GM18907 (cell line): ENCODE measurements around the gene CACNG8.

Experiments
- ATAC-seq: cut with Tn5 transposase; IDR thresholded peaks from one replicate; pipeline ENCODE4 v1.9.1; 2021; ENCODE audit warnings: mild to moderate bottlenecking, moderate library complexity; ENCODE audit not compliant: unreplicated experiment

CACNG8 gene

GRCh38 chr19:53992211-53992610 lies 29.5 kb downstream of the CACNG8 start:
- ATAC-seq, result no peak

GRCh38 chr19:53992815-53993214 lies 30.1 kb downstream of the CACNG8 start:
- ATAC-seq, result no peak

DNA sequence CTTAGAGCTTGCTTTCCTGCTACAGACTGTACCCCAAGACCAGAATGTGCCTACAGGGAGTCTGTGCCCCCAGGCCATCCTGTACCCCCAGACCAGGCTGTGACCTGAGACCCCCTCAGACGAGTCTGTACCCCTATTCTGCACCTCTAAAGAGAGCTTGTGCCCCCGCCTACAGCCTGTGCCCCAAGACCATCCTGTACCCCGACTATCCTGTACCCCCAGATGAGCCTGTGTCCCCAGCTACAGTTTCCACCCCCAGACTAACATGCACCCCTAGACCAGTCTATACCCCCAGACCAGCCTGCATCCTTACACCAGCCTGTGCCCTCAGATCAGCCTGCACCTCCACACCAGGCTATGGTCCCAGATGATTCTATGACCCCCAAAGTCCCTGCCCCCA lies 30.7 kb downstream of the CACNG8 start:
- ATAC-seq, result no peak

GRCh38 chr19:53994811-53995210 lies 32.1 kb downstream of the CACNG8 start:
- no peak for ATAC-seq

DNA sequence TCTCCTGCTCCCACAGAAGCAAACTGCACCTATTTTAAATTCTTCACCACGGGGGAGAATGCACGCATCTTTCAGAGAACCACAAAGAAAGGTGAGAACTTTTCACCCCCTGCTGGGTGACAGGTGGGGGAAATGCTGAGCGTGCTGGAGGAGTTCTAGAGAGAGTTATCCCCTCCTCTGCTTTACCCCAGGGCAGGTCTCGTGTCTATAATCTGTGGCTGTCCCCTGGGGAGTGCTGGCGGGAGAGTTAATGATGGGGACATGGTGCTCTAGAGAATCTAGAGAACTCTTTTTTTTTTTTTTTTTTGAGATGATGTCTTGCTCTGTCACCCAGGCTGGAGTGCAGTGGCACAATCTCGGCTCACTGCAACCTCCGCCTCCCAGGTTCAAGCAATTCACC lies 35.5 kb downstream of the CACNG8 start:
- no peak for ATAC-seq

DNA sequence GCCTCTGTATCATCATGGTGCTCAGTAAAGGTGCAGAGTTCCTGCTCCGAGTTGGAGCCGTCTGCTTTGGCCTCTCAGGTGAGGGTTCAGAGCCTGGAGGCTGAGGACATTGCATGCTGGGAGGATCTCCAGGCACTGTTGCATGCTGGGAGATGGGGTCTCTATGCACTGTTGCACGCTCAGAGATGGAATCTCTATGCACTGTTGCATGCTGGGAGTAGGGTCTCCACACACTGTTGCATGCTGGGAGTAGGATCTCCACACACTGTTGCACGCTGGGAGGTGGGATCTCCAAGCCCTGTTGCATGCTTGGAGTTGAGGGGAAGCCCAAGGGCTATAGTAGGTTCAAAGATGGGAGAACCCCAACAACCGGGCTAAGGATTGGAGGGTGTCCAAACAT lies 37.0 kb downstream of the CACNG8 start:
- ATAC-seq, result no peak

DNA sequence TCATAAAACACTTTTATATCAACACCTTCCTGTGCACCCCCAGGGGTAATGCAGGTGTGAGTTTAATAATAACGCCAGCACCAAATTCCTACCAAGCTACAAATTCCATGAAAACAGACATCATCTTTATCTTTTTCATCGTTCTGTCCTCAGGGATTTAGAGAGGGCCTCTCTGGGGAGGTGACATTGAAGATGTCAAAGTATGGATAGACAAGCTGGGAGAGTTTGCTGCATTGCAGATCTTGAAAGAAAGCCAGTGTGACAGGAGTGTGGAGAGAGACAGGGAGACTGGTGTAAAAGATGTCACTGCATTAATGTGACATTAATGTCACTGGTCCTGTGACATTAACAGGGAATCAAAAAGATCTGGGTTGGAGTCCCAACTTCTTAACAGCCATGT lies 38.8 kb downstream of the CACNG8 start:
- no peak for ATAC-seq

DNA sequence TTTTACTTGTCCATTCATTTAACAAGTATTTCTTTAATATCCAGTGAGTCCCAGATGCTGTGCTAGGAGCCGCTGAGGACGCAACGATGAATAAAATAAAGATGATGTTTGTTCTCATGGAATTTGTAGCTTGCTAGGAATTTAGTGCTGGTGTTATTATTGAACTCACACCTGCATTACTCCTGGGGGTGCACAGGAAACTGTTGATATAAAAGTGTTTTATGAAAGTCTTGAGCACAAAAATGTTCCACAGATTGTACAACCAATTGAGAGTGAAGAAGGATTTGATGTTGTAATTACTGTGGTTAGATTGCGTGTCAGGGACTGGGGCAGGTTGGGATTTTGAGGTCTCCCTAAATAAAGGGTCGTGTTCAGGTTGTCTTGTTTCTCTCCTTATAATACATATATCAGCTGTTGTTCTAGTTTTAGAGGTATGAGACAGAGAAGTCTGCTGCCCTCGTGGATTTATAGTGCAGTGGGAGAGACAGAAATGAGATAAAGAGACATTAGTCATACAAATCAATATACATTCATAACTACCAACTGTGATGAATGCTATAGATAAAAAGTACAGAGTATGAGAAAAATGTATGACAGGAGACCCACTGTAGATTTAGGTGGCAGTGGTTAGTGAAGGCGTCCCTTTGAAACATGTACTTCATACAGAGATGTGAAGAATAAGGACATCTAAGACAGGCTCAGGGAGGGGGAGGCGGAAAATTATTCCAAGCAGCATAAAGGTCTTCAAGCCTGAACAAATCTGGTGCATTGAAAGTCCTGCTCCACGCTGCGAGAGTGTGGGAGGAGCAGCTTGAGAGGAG lies 40.0 kb downstream of the CACNG8 start:
- ATAC-seq, result no peak

- no peak for ATAC-seq
Observed at GRCh38 chr19:54009440-54009839, 46.7 kb downstream of the CACNG8 start.

GRCh38 chr19:54010474-54010873 lies 47.7 kb downstream of the CACNG8 start:
- no peak for ATAC-seq

DNA sequence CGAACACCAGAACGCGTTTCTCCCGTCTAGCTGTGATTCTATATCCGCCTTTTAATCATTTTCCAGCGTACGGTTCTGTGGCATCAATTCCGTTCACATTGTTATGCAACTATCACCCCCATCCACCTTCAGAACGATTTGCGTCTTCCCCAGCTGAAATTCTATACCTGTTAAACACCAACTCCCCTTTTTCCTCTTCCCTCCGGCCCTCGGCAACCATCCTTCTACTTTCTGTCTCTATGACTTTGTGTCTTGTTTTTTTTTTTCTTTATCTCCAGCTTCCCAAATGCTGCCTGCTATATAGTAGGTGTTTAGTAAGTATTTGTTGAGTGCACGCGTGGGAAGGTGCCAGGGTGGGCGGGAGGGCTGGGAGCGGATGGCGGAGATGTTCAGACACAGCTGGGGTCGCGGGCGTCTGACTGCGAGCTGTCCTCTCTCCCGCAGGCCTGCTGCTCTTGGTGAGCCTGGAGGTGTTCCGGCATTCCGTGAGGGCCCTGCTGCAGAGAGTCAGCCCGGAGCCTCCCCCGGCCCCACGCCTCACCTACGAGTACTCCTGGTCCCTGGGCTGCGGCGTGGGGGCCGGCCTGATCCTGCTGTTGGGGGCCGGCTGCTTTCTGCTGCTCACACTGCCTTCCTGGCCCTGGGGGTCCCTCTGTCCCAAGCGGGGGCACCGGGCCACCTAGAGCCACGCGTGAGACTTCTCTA lies 48.9 kb downstream of the CACNG8 start:
- no peak for ATAC-seq

DNA sequence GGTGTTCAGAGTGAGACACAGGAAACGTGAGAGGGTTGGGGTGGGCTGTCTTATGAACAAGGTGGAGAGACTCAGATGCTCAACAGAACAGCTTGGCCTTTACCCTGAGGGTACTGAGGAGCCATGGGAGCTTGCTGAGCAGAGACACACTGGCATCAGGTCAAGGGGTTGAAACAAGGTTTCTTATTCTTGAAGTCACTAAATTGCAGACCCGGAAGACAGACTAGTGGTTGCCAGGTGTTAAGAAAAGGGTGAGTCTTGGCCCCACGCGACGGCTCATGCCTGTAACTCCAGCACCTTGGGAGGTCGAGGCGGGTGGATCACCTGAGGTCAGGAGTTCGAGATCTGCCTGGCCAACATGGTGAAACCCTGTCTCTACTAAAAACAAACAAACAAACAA lies 51.1 kb downstream of the CACNG8 start:
- no peak for ATAC-seq

DNA sequence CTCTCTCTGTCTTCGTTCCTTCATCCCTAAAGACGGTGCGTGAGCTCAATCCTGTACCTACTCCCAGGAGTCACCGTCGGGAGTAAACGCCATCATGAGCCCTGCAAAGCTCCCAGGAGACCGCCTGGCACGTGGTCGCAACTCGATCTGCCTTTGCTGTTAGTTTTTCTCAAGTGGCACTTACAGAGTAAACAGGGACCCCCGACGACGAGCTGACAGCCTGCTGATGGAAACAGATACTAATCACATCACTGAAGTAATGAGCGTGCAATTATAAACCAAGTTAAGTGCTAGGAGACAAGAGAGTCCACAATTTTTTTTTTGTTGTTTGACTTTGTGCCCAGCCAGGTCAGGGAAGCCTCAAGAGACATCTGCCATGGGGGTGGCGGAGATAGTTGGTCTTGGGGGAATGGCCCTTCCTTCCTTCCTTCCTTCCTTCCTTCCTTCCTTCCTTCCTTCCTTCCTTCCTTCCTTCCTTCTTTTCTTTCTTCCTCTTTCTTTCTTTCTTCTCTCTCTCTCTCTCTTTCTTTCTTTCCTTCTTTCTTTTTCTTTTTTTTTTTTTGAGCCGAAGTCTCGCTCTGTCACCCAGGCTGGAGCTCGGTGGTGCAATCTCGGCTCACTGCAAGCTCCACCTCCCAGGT lies 52.3 kb downstream of the CACNG8 start:
- no peak for ATAC-seq

GRCh38 chr19:54017261-54017660 lies 54.5 kb downstream of the CACNG8 start:
- ATAC-seq, result no peak

GRCh38 chr19:54021363-54021762 lies 58.6 kb downstream of the CACNG8 start:
- ATAC-seq, result no peak

DNA sequence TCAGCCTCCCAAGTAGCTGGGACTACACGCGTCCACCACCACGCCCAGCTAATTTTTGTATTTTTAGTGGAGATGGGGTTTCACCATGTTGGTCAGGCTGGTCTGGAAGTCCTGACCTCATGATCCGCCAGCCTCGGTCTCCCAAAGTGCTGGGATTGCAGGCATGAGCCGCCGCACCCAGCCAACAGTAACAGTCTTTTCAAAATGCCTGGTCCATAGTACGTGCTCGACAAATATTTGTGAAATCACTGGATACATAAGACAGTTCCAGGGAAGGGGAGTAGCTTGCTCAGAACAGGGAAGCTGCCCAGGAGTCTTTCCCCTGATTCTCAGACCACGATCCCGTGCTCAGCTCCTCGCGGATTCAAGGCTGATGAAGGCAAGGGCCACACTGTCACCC lies 59.2 kb downstream of the CACNG8 start:
- ATAC-seq, result no peak

DNA sequence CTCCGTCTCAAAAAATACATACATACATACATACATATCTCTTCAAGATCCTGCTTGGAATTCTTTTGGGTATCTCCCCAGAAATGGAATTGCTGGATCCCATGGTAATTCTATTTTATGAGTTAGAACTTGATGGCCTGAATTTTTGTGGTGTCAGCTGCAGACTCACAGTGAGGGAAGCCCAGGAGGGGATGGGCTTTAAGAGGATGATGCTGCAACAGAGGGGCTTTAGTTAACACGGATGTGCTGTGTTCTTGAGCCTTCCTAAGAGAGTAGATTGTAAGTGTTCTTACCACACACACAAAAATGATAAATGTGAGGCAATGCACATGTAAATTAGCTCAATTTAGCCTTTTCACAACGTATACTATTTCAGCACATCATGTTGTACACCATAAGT lies 60.5 kb downstream of the CACNG8 start:
- no peak for ATAC-seq

- ATAC-seq, result no peak
Observed at GRCh38 chr19:54024660-54025059, 61.9 kb downstream of the CACNG8 start.

GRCh38 chr19:54026656-54027055 lies 63.9 kb downstream of the CACNG8 start:
- ATAC-seq, result no peak

DNA sequence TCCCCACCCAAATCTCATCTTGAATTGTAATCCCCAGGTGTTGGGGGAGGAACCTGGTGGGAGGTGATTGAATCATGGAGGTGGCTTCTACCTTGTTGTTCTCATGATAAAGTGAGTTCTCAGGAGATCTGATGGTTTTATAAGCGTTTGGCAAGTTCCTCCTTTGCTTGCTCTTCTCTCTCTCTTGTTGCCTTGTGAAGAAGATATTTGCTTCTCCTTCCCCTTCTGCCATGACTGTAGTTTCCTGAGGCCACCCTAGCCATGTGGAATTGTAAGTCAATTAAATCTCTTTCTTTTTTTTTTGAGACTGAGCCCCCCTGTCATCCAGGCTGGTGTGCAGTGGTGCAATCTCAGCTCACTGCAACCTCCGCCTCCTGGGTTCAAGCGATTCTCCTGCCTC lies 66.6 kb downstream of the CACNG8 start:
- no peak for ATAC-seq

- ATAC-seq, result no peak
Observed at GRCh38 chr19:54029930-54030490, 67.3 kb downstream of the CACNG8 start.
